ENCODE results near the gene C1orf216. TPM values are rescaled to one million over a fixed set of nuclear protein-coding genes. Genes with fewer than 3 reads are reported as not detected.

The C1orf216 gene
- total RNA-seq, 1 experiment from 2014 or later: 9.0 TPM

DNA sequence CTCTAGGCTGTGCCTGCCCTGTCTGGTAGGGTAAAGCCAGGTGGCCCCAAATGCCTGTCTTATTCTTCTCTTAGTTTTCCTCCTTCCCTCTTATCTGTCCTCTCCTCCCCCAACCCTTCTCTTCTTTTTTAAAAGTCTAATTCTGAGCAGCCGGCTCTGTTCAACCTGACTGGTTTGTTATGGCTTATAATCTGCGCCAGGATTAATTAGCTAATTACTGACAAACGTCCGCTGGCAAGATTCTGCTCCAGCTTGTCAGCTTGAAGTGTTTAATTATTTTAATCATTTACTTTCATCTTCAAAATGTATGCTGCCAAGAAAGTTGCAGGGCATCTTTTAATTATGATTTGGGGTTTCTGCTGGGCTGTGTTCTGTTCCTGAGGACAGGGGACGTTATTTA is 50.2 kb downstream of the C1orf216 start:
- H3K9me3 ChIP-seq: no peaks in the 10 kb centered on the region
- no peak overlapping the region for H3K4me3 ChIP-seq
- H3K36me3 ChIP-seq: no peaks in the 10 kb centered on the region
- no peak for DNase-seq
- no peaks in the 10 kb centered on the region; the same call in 1 of the 2 replicates for H3K27me3 ChIP-seq

GRCh38 chr1:35666916-35667315 is 51.8 kb downstream of the C1orf216 start:
- H3K27me3 ChIP-seq: no peaks in the 10 kb centered on the region; the same call in 1 of the 2 replicates
- H3K9me3 ChIP-seq: no peaks in the 10 kb centered on the region
- DNase-seq: no peak
- no peak overlapping the region for H3K4me3 ChIP-seq
- H3K36me3 ChIP-seq: no peaks in the 10 kb centered on the region

GRCh38 chr1:35666216-35666615 is 52.5 kb downstream of the C1orf216 start:
- no peak for DNase-seq
- H3K27me3 ChIP-seq: no peaks in the 10 kb centered on the region; the same call in 1 of the 2 replicates
- no peaks in the 10 kb centered on the region for H3K36me3 ChIP-seq
- no peaks in the 10 kb centered on the region for H3K9me3 ChIP-seq
- H3K4me3 ChIP-seq: no peak overlapping the region

Other genes with a start within 250 kb of the C1orf216 start
- gene KIAA0319L, start 161.5 kb downstream of the C1orf216 start, total RNA-seq (2014; rRNA removed; shearing (Covaris generic); ENCODE audit: low replicate concordance): 27.8 and 60.7 TPM in 2 replicates
- 15.8 and 22.4 TPM in 2 replicates for gene NCDN, start 161.1 kb downstream of the C1orf216 start, total RNA-seq (2014; rRNA removed; shearing (Covaris generic); ENCODE audit: low replicate concordance)
- gene TFAP2E, start 145.6 kb downstream of the C1orf216 start, total RNA-seq (2014; rRNA removed; shearing (Covaris generic); ENCODE audit: low replicate concordance): 0.26 TPM in 1 of 2 replicates, not detected in the other
- gene PSMB2, start 77.4 kb downstream of the C1orf216 start, total RNA-seq (2014; rRNA removed; shearing (Covaris generic); ENCODE audit: low replicate concordance): 109 and 114 TPM in 2 replicates
- gene CLSPN, start 51.1 kb upstream of the C1orf216 start, total RNA-seq (2014; rRNA removed; shearing (Covaris generic); ENCODE audit: low replicate concordance): 10.0 and 13.8 TPM in 2 replicates
- gene AGO4, start 89.1 kb upstream of the C1orf216 start, total RNA-seq (2014; rRNA removed; shearing (Covaris generic); ENCODE audit: low replicate concordance): 1.2 and 2.5 TPM in 2 replicates
- gene AGO1, start 164.3 kb upstream of the C1orf216 start, total RNA-seq (2014; rRNA removed; shearing (Covaris generic); ENCODE audit: low replicate concordance): 3.6 and 8.8 TPM in 2 replicates
- 4.3 and 31.5 TPM in 2 replicates for gene AGO3, start 212.2 kb upstream of the C1orf216 start, total RNA-seq (2014; rRNA removed; shearing (Covaris generic); ENCODE audit: low replicate concordance)

Measured in MG63 (cell line).